K562 treated with DMSO at 1 percent for 4 hours (cell line): ENCODE measurements around the gene KANSL3. TPM values are rescaled to one million over a fixed set of nuclear protein-coding genes. Genes with fewer than 3 reads are reported as not detected.

Source experiments
- total RNA-seq: library from RNA; unstranded; fragments of 300-600 nt; gene quantifications from 2 replicates; pipeline ENCODE4 v1.2.3, GENCODE V29; 2022; ENCODE audit not compliant: insufficient read depth

The KANSL3 gene
- 32.1 and 38.9 TPM in 2 replicates for total RNA-seq

GRCh38 chr2:96638144-96639121 is at the start of gene KANSL3:
Gene KANSL3, minus strand, starts transcription at chr2:96638312. Its CDS starts 1,177 bp downstream, at chr2:96637135.

GRCh38 chr2:96642564-96643360 is 4.7 kb upstream of the KANSL3 start, which contains the start of gene FER1L5:
Gene FER1L5, plus strand, starts transcription at chr2:96642764. Its CDS starts 73 bp downstream, at chr2:96642837.

Other genes starting within 250 kb of the KANSL3 start
- gene NEURL3, start 133.0 kb downstream of the KANSL3 start, total RNA-seq = not detected in 2 replicates
- 16.8 and 17.3 TPM in 2 replicates for gene ARID5A, start 101.6 kb downstream of the KANSL3 start, total RNA-seq
- not detected in 2 replicates for gene FER1L5, start 4.5 kb upstream of the KANSL3 start, total RNA-seq
- 19.7 and 21.4 TPM in 2 replicates for gene LMAN2L, start 101.8 kb upstream of the KANSL3 start, total RNA-seq
- gene CNNM4, start 122.6 kb upstream of the KANSL3 start, total RNA-seq = 13.8 and 15.5 TPM in 2 replicates
- gene CNNM3, start 178.0 kb upstream of the KANSL3 start, total RNA-seq = 20.0 and 22.4 TPM in 2 replicates
- 2.8 and 3.2 TPM in 2 replicates for gene ANKRD23, start 205.7 kb upstream of the KANSL3 start, total RNA-seq
- gene ANKRD39, start 219.7 kb upstream of the KANSL3 start, total RNA-seq = 15.7 and 21.1 TPM in 2 replicates
- 20.0 and 27.9 TPM in 2 replicates for gene SEMA4C, start 231.8 kb upstream of the KANSL3 start, total RNA-seq